Measurements from ENCODE around the gene PKD2L1.
"Not testable (repeated sequence)": the region's sequence is repeated elsewhere in the genome, so short reads cannot be mapped to it uniquely, and the experiment has no call there.

Gene PKD2L1

GRCh38 chr10:100304414-100304813, 25.6 kb downstream of the PKD2L1 start:
- no peak overlapping the region for H3K4me2 ChIP-seq (ENCODE audit: low read length)
- H3K4me1 ChIP-seq, result no peaks in the 10 kb centered on the region
- no peaks in the 10 kb centered on the region for H3K79me2 ChIP-seq
- H3K36me3 ChIP-seq (ENCODE audit: control insufficient read depth, insufficient read depth, low read length), result no peaks in the 10 kb centered on the region
- H3K9me3 ChIP-seq (ENCODE audit: control insufficient read depth, low read length), result no peaks in the 10 kb centered on the region
- no peaks in the 10 kb centered on the region for H3K27me3 ChIP-seq (ENCODE audit: control insufficient read depth, insufficient read depth, low read length)
- no peak overlapping the region for H3K4me3 ChIP-seq (ENCODE audit: low read depth, low read length)
- no peak overlapping the region for H2AFZ ChIP-seq
- TF ChIP-seq, protein P1, sequence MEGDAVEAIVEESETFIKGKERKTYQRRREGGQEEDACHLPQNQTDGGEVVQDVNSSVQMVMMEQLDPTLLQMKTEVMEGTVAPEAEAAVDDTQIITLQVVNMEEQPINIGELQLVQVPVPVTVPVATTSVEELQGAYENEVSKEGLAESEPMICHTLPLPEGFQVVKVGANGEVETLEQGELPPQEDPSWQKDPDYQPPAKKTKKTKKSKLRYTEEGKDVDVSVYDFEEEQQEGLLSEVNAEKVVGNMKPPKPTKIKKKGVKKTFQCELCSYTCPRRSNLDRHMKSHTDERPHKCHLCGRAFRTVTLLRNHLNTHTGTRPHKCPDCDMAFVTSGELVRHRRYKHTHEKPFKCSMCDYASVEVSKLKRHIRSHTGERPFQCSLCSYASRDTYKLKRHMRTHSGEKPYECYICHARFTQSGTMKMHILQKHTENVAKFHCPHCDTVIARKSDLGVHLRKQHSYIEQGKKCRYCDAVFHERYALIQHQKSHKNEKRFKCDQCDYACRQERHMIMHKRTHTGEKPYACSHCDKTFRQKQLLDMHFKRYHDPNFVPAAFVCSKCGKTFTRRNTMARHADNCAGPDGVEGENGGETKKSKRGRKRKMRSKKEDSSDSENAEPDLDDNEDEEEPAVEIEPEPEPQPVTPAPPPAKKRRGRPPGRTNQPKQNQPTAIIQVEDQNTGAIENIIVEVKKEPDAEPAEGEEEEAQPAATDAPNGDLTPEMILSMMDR (IDR thresholded peaks at IDR 0.05), result no peak
- no peak overlapping the region for H3K9ac ChIP-seq
- no peak overlapping the region for H3K27ac ChIP-seq

DNA sequence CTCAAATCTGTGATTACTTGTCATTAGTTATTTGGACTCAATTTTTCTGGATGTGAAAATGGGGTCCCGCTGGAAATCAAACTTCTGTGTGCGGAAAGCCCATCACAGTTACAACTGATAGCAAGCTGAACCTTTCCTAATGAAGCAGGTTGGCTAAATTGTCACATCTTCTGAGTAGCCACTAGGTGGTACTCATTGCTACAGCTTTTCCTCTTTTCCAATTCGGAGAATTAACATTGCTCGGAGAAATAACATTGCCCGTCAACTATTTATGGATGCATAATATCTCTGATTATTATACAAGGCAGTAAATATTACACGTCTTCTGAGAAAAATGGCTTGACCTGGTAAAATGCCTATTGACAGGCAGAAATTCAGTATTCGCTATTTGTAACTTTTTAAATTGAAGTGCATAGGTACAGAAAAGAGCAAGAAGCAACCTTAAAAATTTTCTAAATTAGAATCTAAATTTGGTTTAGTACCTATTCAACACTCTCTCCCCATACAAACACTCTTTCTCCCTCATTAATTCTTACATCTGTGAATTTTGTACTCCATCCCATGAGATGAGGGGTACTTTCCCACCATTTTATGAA, 26.2 kb downstream of the PKD2L1 start:
- Histone ChIP-seq H2AFZ (no peak overlapping the region), H3K9ac (no peak overlapping the region), H3K27ac (no peak overlapping the region)

DNA sequence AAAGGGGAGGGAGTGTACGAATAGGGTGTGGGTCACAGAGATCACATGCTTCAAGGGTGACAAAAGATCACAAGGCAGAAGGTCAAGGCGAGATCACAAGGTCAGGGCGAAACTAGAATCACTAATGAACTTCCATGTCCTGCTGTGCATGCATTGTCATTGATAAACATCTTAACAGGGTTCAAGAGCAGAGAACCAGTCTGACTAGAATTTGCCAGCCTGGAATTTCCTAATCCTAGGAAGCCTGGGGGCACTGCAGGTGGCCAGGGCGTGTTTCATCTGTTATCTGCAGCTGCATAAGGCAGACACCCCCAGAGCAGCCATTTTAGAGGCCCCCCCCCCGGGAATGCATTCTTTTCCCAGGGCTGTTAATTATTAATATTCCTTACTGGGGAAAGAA, 28.9 kb downstream of the PKD2L1 start:
- not testable (repeated sequence) for H3K36me3 ChIP-seq (ENCODE audit: control insufficient read depth, insufficient read depth, low read length); H3K27ac ChIP-seq; H3K9ac ChIP-seq; H3K4me3 ChIP-seq (ENCODE audit: low read depth, low read length); H3K79me2 ChIP-seq; H2AFZ ChIP-seq; H3K27me3 ChIP-seq (ENCODE audit: control insufficient read depth, insufficient read depth, low read length); H3K4me1 ChIP-seq; H3K9me3 ChIP-seq (ENCODE audit: control insufficient read depth, low read length); H3K4me2 ChIP-seq (ENCODE audit: low read length)

More for the DNA sequence above, 26.2 kb downstream of the PKD2L1 start:
- TF ChIP-seq, protein P1 (IDR thresholded peaks at IDR 0.05), result peak; percentile 48
- H3K36me3 ChIP-seq (ENCODE audit: control insufficient read depth, insufficient read depth, low read length), result no peaks in the 10 kb centered on the region
- H3K9me3 ChIP-seq (ENCODE audit: control insufficient read depth, low read length), result no peaks in the 10 kb centered on the region
- no peak overlapping the region for H3K4me3 ChIP-seq (ENCODE audit: low read depth, low read length)
- no peaks in the 10 kb centered on the region for H3K79me2 ChIP-seq
- no peaks in the 10 kb centered on the region for H3K4me1 ChIP-seq
- no peak overlapping the region for H3K4me2 ChIP-seq (ENCODE audit: low read length)
- no peaks in the 10 kb centered on the region for H3K27me3 ChIP-seq (ENCODE audit: control insufficient read depth, insufficient read depth, low read length)

- no peak overlapping the region for H3K27ac ChIP-seq
- no peaks in the 10 kb centered on the region for H3K79me2 ChIP-seq
- no peak overlapping the region for H3K4me3 ChIP-seq (ENCODE audit: low read depth, low read length)
- H3K4me1 ChIP-seq, result no peaks in the 10 kb centered on the region
- H3K9me3 ChIP-seq (ENCODE audit: control insufficient read depth, low read length), result no peaks in the 10 kb centered on the region
- H2AFZ ChIP-seq, result no peak overlapping the region
- no peak overlapping the region for H3K9ac ChIP-seq
- no peaks in the 10 kb centered on the region for H3K36me3 ChIP-seq (ENCODE audit: control insufficient read depth, insufficient read depth, low read length)
- no peak overlapping the region for H3K4me2 ChIP-seq (ENCODE audit: low read length)
- TF ChIP-seq, protein P1 (IDR thresholded peaks at IDR 0.05), result no peak
- no peaks in the 10 kb centered on the region for H3K27me3 ChIP-seq (ENCODE audit: control insufficient read depth, insufficient read depth, low read length)
Measured at GRCh38 chr10:100297242-100297641, 32.8 kb downstream of the PKD2L1 start.

GRCh38 chr10:100293066-100293465, 37.0 kb downstream of the PKD2L1 start:
- H3K27me3 ChIP-seq (ENCODE audit: control insufficient read depth, insufficient read depth, low read length), result no peaks in the 10 kb centered on the region
- TF ChIP-seq, protein P1 (IDR thresholded peaks at IDR 0.05), result no peak
- no peak overlapping the region for H2AFZ ChIP-seq
- no peak overlapping the region for H3K27ac ChIP-seq
- H3K9ac ChIP-seq, result no peak overlapping the region
- no peaks in the 10 kb centered on the region for H3K36me3 ChIP-seq (ENCODE audit: control insufficient read depth, insufficient read depth, low read length)
- H3K4me1 ChIP-seq, result no peaks in the 10 kb centered on the region
- no peaks in the 10 kb centered on the region for H3K9me3 ChIP-seq (ENCODE audit: control insufficient read depth, low read length)
- no peak overlapping the region for H3K4me2 ChIP-seq (ENCODE audit: low read length)
- H3K4me3 ChIP-seq (ENCODE audit: low read depth, low read length), result no peak overlapping the region
- H3K79me2 ChIP-seq, result no peaks in the 10 kb centered on the region

- H3K4me1 ChIP-seq; H3K9ac ChIP-seq; H3K79me2 ChIP-seq; H3K9me3 ChIP-seq (ENCODE audit: control insufficient read depth, low read length); H2AFZ ChIP-seq; H3K27ac ChIP-seq; H3K4me3 ChIP-seq (ENCODE audit: low read depth, low read length); H3K4me2 ChIP-seq (ENCODE audit: low read length); H3K36me3 ChIP-seq (ENCODE audit: control insufficient read depth, insufficient read depth, low read length); H3K27me3 ChIP-seq (ENCODE audit: control insufficient read depth, insufficient read depth, low read length): not testable (repeated sequence)
Measured at GRCh38 chr10:100292300-100292699, 37.7 kb downstream of the PKD2L1 start.
